ENCODE data around the gene PTH2R.
A peak's percentile ranks its signal among the peaks of the same experiment; 100 is the strongest.
"Not testable (repeated sequence)": the region's sequence is repeated elsewhere in the genome, so short reads cannot be mapped to it uniquely, and the experiment has no call there.

Gene PTH2R, protein sequence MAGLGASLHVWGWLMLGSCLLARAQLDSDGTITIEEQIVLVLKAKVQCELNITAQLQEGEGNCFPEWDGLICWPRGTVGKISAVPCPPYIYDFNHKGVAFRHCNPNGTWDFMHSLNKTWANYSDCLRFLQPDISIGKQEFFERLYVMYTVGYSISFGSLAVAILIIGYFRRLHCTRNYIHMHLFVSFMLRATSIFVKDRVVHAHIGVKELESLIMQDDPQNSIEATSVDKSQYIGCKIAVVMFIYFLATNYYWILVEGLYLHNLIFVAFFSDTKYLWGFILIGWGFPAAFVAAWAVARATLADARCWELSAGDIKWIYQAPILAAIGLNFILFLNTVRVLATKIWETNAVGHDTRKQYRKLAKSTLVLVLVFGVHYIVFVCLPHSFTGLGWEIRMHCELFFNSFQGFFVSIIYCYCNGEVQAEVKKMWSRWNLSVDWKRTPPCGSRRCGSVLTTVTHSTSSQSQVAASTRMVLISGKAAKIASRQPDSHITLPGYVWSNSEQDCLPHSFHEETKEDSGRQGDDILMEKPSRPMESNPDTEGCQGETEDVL

DNA sequence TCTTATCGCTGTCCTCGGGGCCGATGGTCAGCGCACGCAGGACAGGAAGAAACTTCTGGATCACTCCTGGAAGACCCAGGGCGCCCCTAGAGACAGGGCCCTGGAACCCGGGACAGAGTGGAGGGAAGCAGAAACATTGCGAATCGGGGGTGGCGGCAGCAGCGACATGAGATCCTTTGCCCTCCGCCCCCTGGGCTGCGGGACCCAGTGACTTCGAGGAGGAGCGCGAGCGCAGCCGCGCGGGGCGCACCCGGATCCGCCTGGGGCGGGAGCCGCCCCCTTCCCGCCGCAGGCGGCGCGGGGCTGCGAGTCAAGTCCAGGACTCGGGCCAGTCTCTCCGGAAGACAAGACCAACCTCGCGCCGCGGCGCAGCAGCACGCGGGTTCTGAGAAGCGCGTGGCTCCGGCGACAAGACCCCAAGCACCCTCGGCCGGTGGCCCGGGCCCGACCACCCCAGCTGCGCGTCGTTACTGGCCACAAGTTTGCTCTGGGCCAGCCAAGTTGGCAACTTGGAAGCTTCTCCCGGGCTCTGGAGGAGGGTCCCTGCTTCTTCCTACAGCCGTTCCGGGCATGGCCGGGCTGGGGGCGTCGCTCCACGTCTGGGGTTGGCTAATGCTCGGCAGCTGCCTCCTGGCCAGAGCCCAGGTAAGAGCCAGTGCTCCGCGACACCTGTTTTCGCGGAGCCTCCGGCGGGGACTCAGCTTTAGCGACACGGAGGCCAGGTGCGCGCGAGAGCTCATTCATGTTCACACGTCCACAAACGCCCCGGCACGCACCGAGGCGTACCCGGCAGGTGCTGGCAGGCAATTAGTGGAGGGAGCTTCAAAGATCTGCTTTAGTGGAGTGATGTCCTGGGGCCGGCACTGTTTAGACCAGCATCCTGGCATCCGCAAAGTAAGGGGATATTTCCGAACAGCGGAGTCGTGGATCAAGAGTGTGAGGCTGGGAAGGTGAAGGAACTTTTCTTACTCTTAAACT is at the start of gene PTH2R:
PTH2R (plus strand) TSS at position 319 of the 978 bp plus-strand sequence; CDS start at position 571, 252 bp downstream.
- DNase-seq, result no peak

DNA sequence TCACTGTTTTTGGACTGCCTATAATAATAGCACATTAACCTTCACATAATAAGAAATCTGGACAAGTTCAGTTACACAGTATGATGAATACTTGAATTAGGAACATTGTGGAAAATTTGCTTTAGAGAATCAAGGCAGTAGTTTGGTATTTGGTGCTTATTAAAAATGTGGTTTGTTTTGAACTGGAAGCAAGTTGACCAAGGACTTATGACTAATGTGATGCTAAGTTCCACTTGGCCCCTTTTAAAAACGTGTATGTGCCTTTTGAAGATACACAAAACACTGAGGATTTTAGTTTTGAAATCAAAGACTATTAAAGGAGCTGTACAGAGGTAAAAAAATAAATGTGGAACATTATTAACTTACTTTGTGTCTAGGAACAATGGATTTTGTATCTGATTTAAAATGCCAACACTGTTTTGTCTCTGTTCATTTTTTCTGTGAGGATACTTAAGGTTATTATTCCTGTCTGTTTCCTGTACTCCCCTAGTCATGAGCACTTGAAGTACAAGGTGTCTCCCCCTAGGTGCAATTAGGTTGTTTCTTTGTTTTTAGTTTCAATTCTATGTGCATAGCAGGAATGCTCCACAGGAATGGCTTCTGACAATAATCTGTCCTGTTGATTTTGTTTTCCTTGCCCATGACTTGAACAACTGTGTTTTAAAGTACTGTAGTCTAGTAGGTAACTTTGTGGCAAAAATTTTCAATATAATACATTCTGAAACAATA is 49.6 kb upstream of the PTH2R start:
- no peak for DNase-seq

DNA sequence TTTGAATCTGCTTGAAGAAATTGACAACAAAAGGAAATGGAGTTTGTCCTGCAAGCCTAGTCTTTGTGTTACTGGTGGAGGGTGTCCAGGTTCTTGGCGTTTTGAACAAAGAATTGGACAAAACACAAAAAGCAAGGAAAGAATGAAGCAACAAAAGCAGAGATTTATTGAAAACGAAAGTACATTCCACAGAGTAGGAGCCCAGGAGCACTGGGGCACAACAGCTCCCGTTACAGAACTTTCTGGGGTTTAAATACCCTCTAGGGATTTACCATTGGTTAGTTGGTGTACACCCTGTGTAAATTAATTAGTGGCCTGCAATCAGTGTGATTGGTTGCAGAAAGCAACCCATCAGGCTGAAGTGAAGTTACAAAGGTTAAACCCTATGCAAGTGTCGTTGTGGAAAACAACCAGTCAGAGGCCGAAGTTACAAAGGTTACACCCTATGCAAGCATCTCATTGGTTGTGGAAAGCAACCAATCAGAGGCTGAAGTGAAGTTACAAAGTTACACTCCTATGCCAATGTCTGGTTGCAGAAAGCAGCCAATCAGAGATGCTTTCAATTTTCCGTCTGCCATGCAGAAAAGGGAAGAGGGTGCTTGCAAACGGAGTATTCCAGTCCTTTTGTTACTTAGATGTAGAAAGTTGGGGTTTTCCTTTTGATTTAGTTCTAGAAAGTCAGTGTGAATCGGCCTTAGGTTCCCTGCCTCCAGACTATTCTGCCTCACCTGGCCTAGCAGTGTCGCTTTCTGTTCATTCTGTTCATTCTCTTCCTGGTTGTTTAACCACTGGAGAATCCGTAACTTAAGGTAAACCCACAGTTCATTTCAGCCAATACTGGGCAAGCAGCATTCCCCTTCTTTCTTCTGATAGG is 47.6 kb upstream of the PTH2R start:
- no peak for DNase-seq

DNA sequence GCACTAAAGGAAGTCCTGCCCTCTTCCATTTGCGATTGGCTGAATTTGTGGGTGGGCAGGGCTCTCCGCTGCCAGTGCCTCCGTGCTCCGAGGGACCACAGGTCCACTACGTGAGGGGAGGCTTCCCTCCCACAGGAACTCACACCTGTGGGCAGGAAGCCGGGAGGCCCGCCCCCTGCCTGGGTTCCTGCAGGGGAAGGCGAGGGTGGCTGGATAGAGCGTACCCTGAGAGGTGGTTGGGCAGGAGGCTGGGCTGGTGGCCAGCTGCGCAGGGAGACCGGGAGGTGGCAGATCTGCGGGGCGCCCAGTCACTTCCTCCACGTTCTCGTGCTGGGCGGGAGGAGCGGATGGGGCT is 47.0 kb upstream of the PTH2R start:
- peak; percentile 9 for DNase-seq

DNA sequence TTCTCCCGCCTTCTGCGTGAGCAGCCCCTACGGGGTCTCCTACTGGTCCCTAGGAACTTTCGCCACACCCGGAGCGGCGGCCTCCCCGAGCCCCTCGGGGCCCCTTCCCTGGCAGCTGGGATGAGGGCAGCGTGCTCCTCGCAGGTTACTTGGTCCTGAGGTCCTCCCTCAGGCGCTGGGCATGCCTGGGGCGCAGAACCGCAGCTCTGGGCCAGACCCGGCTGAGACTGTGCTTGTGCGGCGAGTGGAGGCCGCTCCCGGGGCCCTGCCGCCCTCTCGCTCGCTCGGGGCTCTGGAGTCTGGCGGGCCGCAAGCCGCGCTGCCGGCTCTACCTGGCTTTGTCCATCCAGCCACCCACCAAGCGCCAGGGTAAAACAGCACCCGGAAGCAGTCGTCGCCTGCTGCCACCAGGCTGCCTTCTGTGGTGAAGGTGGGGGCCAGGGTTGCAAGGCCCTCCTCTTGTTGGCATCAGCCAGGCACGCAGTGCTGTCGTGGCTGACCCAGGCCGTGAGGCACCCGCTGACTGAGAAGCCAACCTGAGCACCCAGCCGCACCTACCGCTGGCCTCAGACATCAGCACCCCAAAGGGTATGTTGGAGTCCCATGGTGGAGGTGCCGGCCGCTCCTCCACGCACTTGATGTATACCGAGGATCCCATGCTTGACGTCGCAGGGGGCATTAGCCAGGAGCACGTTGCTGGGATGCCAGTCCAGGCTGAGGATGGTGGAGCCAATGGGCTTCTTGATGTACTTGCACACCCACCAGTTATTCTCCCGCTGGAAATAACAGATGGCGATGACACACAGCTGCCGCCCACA is 46.1 kb upstream of the PTH2R start:
- DNase-seq, result no peak

DNA sequence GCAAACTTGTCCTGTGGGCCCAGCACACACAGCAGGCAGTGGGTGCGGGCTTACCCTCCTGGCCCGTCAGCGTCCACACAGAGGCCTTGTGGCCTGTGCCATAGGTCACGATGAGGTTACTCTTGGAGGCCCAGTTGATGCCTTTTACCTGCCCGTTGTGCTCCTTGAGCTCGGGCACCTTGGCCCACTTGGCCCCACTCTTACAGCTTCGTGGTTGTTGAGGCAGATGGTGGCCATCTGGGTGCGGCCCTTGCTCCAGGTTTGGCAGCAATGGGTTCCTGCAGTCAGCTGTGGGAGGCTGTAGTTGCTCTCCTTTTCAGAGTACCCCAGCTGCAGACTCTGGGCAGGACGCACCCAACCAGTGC is 45.5 kb upstream of the PTH2R start:
- no peak for DNase-seq

DNA sequence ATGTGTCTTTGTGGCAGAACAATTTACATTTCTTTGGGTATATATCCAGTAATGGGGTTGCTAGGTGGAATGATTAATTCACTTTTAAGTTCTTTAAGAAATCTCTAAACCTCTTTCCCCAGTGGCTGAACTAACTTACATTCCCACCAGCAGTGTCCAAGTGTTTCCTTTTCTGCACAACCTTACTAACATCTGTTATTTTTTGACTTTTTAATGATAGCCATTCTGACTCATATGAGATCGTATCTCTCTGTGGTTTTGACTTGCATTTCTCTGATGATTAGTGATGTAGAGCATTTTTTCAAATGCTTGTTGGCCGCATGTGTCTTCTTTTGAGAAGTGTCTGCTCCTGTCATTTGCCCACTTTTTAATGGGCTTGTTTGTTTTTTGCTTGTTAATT is 43.1 kb upstream of the PTH2R start:
- no peak for DNase-seq

DNA sequence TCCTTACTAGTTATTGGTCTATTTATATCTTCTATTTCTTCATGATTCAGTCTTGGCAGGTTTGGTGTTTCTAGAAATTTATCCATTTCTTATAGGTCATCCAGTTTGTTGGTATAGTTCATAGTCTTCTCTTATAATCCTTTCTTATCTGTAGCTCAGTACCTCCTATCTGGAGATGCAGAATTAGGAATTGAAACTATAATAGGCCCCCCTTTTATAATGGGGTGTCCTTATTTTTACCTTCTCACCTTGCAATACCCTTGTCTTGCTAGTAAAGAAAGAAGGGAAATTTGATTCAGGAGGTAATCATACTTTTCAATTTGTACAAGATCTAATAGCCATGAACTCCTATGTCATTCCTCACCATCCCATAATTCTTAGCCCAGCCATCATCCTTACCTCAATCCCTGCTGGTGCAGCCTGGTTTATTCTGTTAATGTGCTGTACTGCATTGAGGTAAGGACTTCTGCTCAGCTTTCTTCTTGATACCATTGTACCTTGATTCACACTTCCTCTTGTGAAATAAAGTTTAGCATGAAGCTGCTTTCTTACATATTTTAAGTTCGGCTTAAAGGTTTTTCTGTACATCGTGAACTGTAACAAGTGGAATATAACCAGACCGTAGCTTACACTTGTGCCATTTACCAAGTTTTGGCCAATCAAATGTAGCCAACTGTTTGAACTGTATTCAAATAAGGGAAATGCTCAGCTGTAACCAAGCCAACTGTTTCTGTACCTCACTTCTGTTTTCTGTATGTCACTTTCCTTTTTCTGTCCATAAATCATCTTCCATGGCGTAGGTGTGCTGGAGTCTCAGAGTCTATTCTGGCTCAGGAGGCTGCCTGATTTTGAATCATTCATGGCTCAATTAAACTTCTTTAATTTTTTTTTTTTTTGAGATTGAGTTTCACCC is 40.1 kb upstream of the PTH2R start:
- no peak for DNase-seq

DNA sequence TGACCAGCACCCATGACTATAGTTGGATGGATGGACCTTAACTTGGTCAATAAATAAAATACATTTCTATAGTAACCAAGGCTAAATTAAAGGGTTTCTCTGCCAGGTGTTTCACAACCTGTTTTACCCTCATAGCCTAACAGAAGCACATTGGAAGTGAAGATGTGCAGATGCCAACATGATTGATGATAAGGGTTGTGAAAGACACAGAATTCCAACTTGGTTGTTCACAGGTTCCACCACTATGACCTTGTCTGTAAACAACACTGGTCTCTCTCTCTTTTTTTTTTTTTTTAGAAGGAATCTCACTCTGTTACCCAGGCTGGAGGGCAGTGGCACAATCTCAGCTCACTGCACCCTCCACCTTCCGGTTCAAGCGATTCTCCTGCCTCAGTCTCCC is 37.5 kb upstream of the PTH2R start:
- DNase-seq, result no peak

DNA sequence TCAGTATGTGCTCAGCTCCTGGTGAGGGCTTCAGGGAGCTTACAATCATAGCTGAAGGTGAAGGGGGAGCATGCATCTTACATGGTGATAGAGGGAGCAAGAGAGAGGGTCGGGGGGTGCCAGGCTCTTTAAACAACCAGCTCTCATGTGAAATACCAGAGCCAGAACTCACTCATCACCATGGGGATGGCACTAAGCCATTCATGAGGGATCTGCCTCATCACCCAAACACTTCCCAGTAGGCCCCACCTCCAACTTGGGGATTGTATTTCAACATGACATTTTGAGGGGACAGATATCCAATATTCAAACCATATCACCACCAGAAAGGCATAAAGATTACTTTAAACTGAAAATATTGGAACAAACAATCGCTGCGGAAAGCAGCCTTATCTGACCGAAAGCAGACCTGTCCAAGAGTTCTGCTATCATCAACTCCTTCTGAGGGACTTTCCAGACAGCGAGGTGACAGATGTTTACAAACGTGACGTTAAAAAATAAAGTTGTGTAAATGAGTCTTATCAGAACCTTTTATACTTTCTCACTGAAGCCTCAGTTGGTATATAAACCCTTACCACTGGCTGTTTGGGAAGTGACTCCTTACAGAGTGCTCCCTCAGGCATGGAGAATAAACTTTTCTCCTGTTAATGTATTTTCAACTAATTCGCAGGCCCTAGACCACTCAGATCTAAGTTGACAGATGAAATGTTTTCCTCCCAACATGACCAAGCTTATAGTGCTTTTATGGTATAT is 35.5 kb upstream of the PTH2R start:
- no peak for DNase-seq

DNA sequence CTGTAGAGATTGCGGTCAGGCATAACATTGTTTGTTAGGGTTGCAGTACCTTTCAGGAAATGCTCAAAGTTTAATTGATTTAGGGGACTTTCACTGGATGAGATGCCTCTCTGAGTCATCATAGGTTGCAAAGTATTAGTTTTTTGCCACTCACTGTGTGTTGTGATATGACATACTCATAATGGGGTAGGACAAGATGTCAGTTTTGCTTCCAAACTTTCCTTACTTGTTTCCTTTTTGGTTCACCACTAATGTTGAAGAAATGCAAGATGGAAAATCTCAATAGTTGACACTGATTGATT is 35.0 kb upstream of the PTH2R start:
- DNase-seq, result no peak

DNA sequence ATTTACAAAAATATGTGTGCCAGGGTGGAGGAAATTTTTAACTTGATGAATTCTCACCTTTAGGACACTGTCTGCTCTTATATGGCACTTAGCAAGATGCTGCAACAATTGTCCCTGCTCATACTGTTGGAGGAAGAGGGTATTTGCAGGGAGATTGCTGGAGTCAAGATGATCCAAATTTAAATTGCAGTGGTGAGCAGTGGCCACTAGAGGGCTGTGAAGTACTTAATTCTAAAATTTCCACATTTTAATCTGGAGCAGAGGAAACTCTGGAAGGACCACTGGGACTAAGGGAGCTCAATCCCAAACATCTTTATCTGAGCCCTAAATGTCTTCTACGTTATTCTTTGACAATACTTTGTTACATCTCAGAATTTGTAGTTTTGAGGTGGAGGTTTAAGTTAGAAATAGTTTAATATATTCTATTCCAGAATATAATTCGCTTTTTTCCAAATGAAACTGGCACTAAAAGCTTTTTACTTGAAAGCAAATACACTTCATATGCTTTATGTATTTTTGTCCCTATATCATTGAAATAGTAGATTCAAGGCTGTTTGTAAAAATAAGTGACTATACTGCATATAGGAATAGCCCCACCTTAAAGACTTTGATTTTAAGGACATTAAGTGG is 33.0 kb upstream of the PTH2R start:
- no peak for DNase-seq

DNA sequence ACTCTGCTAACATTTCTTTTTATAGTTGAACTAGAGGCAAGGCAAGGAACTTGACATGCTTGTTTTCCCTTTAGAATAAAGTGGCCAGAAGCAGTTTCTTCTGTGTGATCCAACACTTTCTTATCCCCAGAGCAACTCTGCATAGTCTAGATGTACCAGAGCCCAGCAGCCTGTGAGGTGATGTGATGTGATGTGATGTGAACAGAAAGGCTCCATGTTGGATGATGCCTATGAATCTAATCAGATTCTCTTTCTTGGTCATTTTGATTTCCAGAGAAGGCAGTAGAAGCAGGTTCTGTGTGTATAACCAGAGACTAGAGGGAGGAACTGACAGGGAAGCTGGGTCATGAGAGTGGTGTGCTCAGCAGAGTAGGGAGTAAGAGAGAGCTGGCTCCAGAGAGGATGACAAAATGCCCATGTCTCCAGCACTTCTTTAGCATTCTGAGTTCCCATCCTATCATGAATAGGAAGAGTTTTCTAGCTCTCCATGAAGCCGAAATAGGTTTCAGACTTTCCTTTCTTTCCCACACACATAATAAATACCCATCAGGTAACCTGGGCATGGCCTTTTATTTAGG is 31.0 kb upstream of the PTH2R start:
- no peak for DNase-seq

DNA sequence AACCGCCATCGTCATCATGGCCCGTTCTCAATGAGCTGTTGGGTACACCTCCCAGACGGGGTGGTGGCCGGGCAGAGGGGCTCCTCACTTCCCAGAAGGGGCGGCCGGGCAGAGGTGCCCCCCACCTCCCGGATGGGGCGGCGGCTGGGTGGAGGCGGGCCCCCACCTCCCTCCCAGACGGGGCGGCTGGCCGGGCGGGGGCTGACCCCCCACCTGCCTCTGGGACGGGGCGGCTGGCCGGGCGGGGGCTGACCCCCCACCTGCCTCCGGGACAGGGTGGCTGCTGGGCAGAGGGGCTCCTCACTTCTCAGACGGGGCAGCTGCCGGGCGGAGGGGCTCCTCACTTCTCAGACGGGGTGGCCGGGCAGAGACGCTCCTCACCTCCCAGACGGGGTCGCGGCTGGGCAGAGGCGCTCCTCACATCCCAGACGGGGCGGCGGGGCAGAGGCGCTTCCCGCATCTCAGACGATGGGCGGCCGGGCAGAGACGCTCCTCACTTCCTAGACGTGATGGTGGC is 29.2 kb upstream of the PTH2R start:
- DNase-seq, result not testable (repeated sequence)

DNA sequence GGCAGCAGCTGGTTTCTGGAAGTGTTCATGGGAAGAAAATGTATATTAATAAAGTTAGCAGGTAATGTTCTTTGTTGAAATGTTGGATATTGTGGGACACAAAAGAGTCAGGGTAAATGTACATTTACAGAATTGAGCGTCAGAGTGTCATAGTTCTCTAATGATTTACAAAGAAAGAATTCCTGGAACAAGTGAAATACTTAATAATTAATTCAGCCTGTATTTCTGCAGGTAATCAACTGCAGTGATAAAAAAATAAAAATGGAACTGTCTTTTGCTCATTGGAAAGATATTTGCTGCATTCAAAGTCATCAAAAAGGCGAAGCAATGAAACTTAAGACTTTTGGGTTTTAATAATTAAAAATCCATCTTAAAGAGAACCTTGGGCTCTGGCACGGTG is 27.4 kb upstream of the PTH2R start:
- no peak for DNase-seq

DNA sequence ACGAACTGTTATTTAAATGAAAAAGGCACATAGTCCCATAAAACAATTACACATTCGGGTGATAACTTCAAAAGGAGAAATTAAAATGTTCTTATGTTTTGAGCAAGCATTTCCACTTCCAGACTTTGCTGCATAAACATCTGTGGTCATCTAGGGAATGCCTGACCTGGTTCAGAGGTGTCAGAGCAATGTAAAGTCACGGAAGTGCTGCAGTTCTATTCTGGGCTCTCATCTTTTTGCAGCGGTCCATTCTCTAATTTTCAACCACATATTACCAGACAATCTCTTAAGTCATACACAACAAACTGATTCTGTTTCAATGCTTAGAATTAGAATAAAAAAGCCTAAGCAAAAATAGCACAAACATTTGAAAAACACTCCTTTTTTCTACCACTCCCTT is 22.0 kb upstream of the PTH2R start:
- no peak for DNase-seq

DNA sequence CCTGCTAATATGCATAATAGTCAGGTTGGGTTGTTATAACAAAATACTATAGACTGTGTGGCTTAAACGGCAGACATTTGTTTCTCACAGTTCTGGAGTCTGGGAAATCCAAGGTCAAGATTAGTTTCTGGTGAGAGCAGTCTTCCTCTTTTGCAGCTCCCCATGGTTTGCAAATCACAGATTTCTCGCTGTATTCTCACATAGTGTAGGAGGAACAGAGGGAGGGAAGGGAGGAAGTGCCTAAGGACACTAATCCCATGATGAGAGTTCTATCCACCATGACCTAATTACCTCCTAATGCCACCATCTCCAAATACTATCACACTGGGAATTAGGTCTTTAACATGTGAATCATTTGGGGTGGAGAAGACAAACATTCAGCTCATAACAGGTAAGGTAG is 20.1 kb upstream of the PTH2R start:
- DNase-seq, result no peak

DNA sequence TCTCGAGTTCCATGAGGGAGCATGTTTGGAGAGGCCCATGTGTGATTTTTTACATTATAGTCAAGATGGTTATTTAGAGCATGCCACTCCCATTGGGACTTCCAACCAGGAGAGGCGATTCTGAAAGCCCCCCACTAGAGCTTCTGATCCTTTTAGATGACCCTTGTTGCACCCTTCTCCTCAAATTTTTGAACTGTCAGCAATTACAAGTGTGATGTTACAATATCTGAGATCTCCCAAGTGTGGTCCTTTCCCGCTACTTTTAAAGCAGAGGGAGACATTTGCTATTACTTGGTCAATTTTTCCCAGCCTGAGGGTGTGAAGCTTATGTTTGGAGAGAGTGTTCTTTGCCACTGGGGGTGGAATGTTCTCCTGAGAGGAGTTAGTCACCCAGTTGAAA is 16.7 kb upstream of the PTH2R start:
- DNase-seq, result no peak
